ENCODE results near the gene AGAP5. TPM values are rescaled to one million over a fixed set of nuclear protein-coding genes. Genes with fewer than 3 reads are reported as not detected.
A peak's percentile ranks its signal among the peaks of the same experiment; 100 is the strongest.
"Not testable (repeated sequence)": the region's sequence is repeated elsewhere in the genome, so short reads cannot be mapped to it uniquely, and the experiment has no call there.

AGAP5 gene
- total RNA-seq (ENCODE audit: insufficient read depth, low replicate concordance): 0.48 TPM

- DNase-seq (ENCODE audit: low spot score): not testable (repeated sequence)
Observed at GRCh38 chr10:73697675-73698159, at the start of gene AGAP5. Gene AGAP5 (minus strand): TSS chr10:73698109. CDS start chr10:73697755, 354 bp downstream.

GRCh38 chr10:73746721-73747120 lies 48.8 kb upstream of the AGAP5 start:
- DNase-seq (ENCODE audit: low spot score): no peak

- DNase-seq (ENCODE audit: low spot score): peak; percentile 80
Observed at GRCh38 chr10:73744664-73744975, 46.7 kb upstream of the AGAP5 start.

GRCh38 chr10:73743905-73744663 lies 46.2 kb upstream of the AGAP5 start, which contains the start of gene SEC24C:
Gene SEC24C (plus strand): TSS chr10:73744372. CDS start chr10:73746833, 2,461 bp downstream.
- DNase-seq (ENCODE audit: low spot score): peak; percentile 99

GRCh38 chr10:73743327-73743904 lies 45.5 kb upstream of the AGAP5 start:
- DNase-seq (ENCODE audit: low spot score): no peak

GRCh38 chr10:73742454-73742734 lies 44.5 kb upstream of the AGAP5 start:
- no peak for DNase-seq (ENCODE audit: low spot score)

GRCh38 chr10:73740501-73741254 lies 42.8 kb upstream of the AGAP5 start:
- not testable (repeated sequence) for DNase-seq (ENCODE audit: low spot score)

- no peak for DNase-seq (ENCODE audit: low spot score)
Observed at GRCh38 chr10:73734796-73735305, 36.9 kb upstream of the AGAP5 start.

GRCh38 chr10:73734028-73734720 lies 36.3 kb upstream of the AGAP5 start:
- DNase-seq (ENCODE audit: low spot score): no peak

- DNase-seq (ENCODE audit: low spot score): no peak
Observed at GRCh38 chr10:73732931-73733623, 35.2 kb upstream of the AGAP5 start.

GRCh38 chr10:73732426-73732825 lies 34.5 kb upstream of the AGAP5 start:
- DNase-seq (ENCODE audit: low spot score): no peak

- no peak for DNase-seq (ENCODE audit: low spot score)
Observed at GRCh38 chr10:73731588-73732375, 33.9 kb upstream of the AGAP5 start.

- DNase-seq (ENCODE audit: low spot score): peak; percentile 97
Observed at GRCh38 chr10:73730153-73730906, 32.4 kb upstream of the AGAP5 start.

- DNase-seq (ENCODE audit: low spot score): not testable (repeated sequence)
Observed at GRCh38 chr10:73729781-73730152, 31.9 kb upstream of the AGAP5 start.

GRCh38 chr10:73723516-73723915 lies 25.6 kb upstream of the AGAP5 start:
- no peak for DNase-seq (ENCODE audit: low spot score)

GRCh38 chr10:73720561-73720960 lies 22.7 kb upstream of the AGAP5 start:
- DNase-seq (ENCODE audit: low spot score): not testable (repeated sequence)

GRCh38 chr10:73717556-73717955 lies 19.6 kb upstream of the AGAP5 start:
- DNase-seq (ENCODE audit: low spot score): peak; percentile 42

GRCh38 chr10:73716251-73716650 lies 18.3 kb upstream of the AGAP5 start:
- DNase-seq (ENCODE audit: low spot score): no peak

Measured in umbilical cord (tissue), 2 donors.